Activated B cell treated with CpG ODN at 0.5 μM for 24 hours (primary cell): ENCODE data around the gene SRSF3. TPM values are rescaled to one million over a fixed set of nuclear protein-coding genes. Genes with fewer than 3 reads are reported as not detected.
A peak's percentile ranks its signal among the peaks of the same experiment; 100 is the strongest.

Source experiments
- ATAC-seq: fragments of 200-7000 bp; cut with Tn5 transposase; one replicate; pipeline ENCODE4 v1.10.0; 2021; ENCODE audit warnings: low read depth, mild to moderate bottlenecking, moderate library complexity
- CTCF ChIA-PET: fragments of 350-600 bp; sonication (Branson Sonifier 250); formaldehyde crosslinking; loops from one replicate; lab custom pipeline; 2021; ENCODE audit warnings: antibody characterized with exemption; lab: Charles Lee
- POLR2A ChIA-PET: fragments of 350-600 bp; sonication (Branson Sonifier 250); formaldehyde crosslinking; loops from one replicate; lab custom pipeline; 2021; ENCODE audit warnings: antibody characterized with exemption; lab: Charles Lee
- DNase-seq: peaks from one replicate; pipeline ENCODE4 v3.0.0; 2022
- H3K27ac Mint-ChIP-seq: one replicate; pipeline ENCODE4 v1.8.0; 2020; ENCODE audit warnings: mixed read lengths
- H3K27me3 Mint-ChIP-seq: one replicate; pipeline ENCODE4 v1.8.0; 2021; ENCODE audit warnings: mixed read lengths
- H3K36me3 Mint-ChIP-seq: one replicate; pipeline ENCODE4 v1.8.0; 2021; ENCODE audit warnings: low read depth, mixed read lengths
- H3K4me1 Mint-ChIP-seq: one replicate; pipeline ENCODE4 v1.8.0; 2021; ENCODE audit warnings: mixed read lengths
- H3K4me3 Mint-ChIP-seq: one replicate; pipeline ENCODE4 v1.8.0; 2020; ENCODE audit warnings: mild to moderate bottlenecking, mixed read lengths
- H3K9me3 Mint-ChIP-seq: one replicate; pipeline ENCODE4 v1.8.0; 2020; ENCODE audit warnings: mixed read lengths
- intact Hi-C: fragments of 100-400 bp; cut with micrococcal nuclease; formaldehyde crosslinking; loops from one replicate; pipeline ENCODE4 v1.15.1; 2024
- total RNA-seq: library from RNA; stranded (reverse); gene quantifications from 2 replicates; pipeline ENCODE4 v1.2.3, GENCODE V29; 2022
- TF ChIP-seq, protein P1 (sequence below): fragments of 200-600 bp; IDR thresholded peaks from one replicate; pipeline ENCODE4 v1.8.0; 2022; ENCODE audit warnings: antibody characterized with exemption, mild to moderate bottlenecking

Gene SRSF3
- total RNA-seq, result 421 and 494 TPM in 2 replicates

DNA sequence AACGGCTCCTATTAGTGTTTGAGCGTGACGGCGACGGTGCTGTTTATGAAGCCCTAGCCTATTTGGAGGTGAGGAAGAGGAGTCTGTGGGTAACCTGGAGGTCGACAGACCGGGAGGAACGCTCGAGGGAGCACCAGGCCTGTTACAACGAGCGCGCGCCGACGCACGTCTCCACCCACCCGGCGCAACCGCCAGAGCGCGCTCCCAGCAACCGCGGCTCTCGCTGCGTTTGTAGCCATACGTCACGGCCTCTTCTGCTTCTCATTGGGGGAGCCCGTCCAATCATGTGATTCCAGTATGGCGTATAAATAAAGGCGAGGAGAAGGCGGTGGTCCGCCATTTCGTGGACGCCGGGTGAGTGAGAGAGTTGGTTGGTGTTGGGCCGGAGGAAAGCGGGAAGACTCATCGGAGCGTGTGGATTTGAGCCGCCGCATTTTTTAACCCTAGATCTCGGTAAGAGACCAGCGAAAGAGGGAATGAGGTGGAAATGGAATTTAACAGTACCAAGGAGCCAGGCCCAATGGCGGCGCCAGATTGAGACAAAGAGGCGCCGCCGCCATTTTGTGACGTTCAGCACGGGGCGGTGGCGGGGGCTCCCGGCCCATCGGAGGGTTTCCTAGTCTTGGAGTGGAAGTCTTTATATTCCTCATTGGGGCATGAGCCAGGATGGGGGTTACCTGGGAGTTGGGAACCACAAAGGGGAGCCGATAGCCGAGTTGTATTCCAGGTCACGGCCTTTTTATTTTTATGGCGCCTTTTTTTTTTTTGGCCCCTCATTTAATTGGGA lies at the start of gene SRSF3:
TSS of gene SRSF3 (plus strand) at position 334 of the 787 bp plus-strand sequence. CDS start 2,401 bp downstream, outside the sequence.
- H3K9me3 Mint-ChIP-seq, result no peaks in the 10 kb centered on the region
- peaks cover 51% of the 10 kb centered on the region for H3K36me3 Mint-ChIP-seq
- peak within 1 kb of the TSS; percentile 96 for H3K4me3 Mint-ChIP-seq
- TF ChIP-seq, protein P1, sequence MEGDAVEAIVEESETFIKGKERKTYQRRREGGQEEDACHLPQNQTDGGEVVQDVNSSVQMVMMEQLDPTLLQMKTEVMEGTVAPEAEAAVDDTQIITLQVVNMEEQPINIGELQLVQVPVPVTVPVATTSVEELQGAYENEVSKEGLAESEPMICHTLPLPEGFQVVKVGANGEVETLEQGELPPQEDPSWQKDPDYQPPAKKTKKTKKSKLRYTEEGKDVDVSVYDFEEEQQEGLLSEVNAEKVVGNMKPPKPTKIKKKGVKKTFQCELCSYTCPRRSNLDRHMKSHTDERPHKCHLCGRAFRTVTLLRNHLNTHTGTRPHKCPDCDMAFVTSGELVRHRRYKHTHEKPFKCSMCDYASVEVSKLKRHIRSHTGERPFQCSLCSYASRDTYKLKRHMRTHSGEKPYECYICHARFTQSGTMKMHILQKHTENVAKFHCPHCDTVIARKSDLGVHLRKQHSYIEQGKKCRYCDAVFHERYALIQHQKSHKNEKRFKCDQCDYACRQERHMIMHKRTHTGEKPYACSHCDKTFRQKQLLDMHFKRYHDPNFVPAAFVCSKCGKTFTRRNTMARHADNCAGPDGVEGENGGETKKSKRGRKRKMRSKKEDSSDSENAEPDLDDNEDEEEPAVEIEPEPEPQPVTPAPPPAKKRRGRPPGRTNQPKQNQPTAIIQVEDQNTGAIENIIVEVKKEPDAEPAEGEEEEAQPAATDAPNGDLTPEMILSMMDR, result no peak
- POLR2A ChIA-PET, result interaction anchor here (0.5 to 6.7 kb wide), 23 partner anchors 9 to 629 kb away, joined by 3 to 83 read pairs (median 6); partner anchors contain the start of genes CDKN1A and PPIL1
- H3K27ac Mint-ChIP-seq, result peak within 1 kb of the TSS; percentile 99
- H3K27me3 Mint-ChIP-seq, result no peaks in the 10 kb centered on the region
- ATAC-seq (peak; percentile 91), DNase-seq (peak; percentile 87)
- intact Hi-C loops, result loop anchor here (1.0 to 10.0 kb wide), 5 partner anchors 47 to 411 kb away; partner anchors contain the start of genes FGD2 and STK38
- CTCF ChIA-PET, result interaction anchor here (0.7 to 0.9 kb wide), 2 partner anchors 171 to 454 kb away, joined by 3 to 4 read pairs; no protein-coding TSS in a partner anchor
- H3K4me1 Mint-ChIP-seq, result peaks cover 51% of the 10 kb centered on the region

DNA sequence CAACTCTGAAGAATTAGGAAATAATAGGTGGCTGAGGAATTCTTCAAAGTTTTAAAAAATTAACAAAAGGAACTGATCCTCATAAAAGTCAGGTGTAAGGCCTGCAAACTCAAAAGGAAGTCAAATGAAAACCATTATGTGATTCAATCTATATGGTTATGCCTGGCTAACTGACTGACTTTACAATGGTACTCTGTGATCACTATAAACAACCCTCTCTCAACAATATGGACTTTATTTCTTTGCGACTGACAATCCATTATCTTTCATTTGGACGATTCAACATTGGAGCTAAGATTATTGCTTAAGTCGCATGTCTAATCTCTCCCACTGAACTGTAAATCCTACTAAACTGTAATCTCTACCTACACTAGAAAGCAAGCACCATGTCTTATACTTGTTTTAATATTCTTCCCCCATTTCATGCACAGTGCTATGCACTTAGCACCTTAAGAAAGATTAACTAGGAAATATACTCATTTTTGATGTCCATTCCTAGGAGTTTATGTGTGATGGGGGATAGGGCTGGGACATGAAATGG lies 48.3 kb upstream of the SRSF3 start:
- H3K4me3 Mint-ChIP-seq, result peak overlapping the region; percentile 98
- TF ChIP-seq, protein P1, result no peak
- peaks cover 24% of the 10 kb centered on the region for H3K36me3 Mint-ChIP-seq
- intact Hi-C loops, result loop anchor here (5.0 kb wide), 1 partner anchor 1271 kb away; the partner anchor contains the start of gene ZFAND3
- ATAC-seq, result no peak
- peaks cover 69% of the 10 kb centered on the region for H3K4me1 Mint-ChIP-seq
- peak overlapping the region; percentile 96 for H3K27ac Mint-ChIP-seq
- H3K9me3 Mint-ChIP-seq, result no peaks in the 10 kb centered on the region
- ChIA-PET POLR2A (interaction anchor here (0.5 to 4.8 kb wide), 9 partner anchors 14 to 630 kb away, joined by 3 to 81 read pairs (median 4); partner anchors contain the start of gene SRSF3), CTCF (interaction anchor here (0.6 kb wide), 1 partner anchor 69 kb away, joined by 3 read pairs; no protein-coding TSS in a partner anchor)
- no peaks in the 10 kb centered on the region for H3K27me3 Mint-ChIP-seq
- DNase-seq, result no peak

DNA sequence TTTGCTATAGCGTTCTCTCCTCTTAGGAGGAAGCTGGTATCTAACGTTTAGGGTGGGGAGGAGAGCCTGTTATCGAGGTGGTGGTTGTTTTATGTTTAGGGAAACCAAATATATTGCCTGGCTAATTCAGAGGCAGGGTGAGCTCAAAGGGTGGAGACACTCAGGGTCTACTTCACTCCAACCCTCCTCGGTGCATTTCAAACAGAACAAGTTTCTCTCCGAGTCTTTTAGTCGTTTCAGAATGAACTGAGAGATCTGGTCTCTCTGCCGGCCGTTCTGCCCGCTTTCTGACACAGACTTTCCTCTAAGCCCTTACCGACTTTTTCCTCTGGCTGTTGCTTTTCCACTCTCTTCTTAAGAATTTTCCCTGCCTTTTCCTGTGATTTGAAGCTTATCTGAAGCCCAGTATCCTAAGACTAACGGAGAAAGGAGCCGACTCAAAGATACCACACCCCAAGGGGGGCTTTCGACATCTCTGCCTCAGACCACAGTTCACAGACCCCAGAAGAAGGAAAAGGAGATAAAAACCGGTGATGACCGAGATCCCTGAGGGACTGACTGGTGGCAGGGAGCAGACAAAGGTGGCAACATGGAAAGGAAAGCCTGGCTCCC lies 47.7 kb upstream of the SRSF3 start:
- ChIA-PET CTCF (interaction anchor here (0.6 kb wide), 1 partner anchor 68 kb away, joined by 3 read pairs; no protein-coding TSS in a partner anchor), POLR2A (interaction anchor here (0.5 to 4.8 kb wide), 8 partner anchors 13 to 629 kb away, joined by 3 to 81 read pairs (median 4); partner anchors contain the start of gene SRSF3)
- Mint-ChIP-seq H3K9me3 (no peaks in the 10 kb centered on the region), H3K4me1 (peaks cover 69% of the 10 kb centered on the region), H3K36me3 (peaks cover 20% of the 10 kb centered on the region), H3K27me3 (no peaks in the 10 kb centered on the region), H3K27ac (peak overlapping the region; percentile 96), H3K4me3 (peak overlapping the region; percentile 98)
- DNase-seq (no peak), ATAC-seq (peak; percentile 5)
- TF ChIP-seq, protein P1, result no peak
- intact Hi-C loops, result loop anchor here (5.0 kb wide), 1 partner anchor 1271 kb away; the partner anchor contains the start of gene ZFAND3

DNA sequence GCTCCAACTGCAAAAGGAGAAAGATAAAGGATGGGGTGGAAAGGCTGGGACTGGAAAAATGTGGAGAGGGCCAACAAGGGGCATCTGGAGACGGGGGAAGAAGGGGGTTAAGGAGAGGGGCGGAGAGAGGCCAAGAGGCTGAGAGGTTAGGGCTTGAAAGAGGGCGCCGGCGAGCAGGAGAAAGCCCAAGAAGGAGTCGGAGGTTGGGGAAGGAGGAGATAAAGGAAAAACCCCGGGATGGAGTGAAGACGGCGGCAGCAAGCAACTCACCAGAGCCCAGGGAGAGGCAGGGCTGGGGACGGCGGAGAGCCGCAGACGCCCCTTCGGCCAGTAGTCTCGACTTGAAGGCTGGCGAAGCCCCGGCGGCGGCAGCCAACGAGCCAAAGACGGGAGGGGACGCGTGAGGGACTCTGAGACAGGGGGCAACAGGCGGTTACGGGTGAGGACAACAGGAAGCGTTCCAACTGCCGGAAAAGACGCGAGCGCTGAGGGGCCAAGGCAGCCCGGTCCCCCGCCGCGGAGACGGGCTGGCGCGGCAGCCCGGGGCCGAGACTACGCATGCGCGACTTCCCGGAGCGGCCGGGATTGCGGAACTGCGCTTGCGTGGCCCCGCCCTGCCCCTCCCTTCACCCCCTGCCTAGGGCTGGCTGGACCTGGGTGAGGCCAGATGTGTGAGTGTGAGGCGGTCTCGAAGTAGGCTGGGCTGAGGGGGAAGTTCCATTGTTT lies 47.1 kb upstream of the SRSF3 start, which contains the start of gene STK38:
TSS of gene STK38 (minus strand) at position 560 of the 726 bp plus-strand sequence. CDS start 7,277 bp downstream, outside the sequence.
- H3K9me3 Mint-ChIP-seq, result no peaks in the 10 kb centered on the region
- peak within 1 kb of the TSS; percentile 96 for H3K27ac Mint-ChIP-seq
- intact Hi-C loops, result loop anchor here (1.0 to 5.0 kb wide), 6 partner anchors 47 to 1270 kb away; partner anchors contain the start of genes KCTD20, PXT1, SRSF3 and ZFAND3
- ChIA-PET CTCF (no interaction called here), POLR2A (interaction anchor here (1.0 to 4.8 kb wide), 5 partner anchors 45 to 212 kb away, joined by 3 to 81 read pairs (median 4); partner anchors contain the start of gene SRSF3)
- H3K36me3 Mint-ChIP-seq, result peaks cover 14% of the 10 kb centered on the region
- H3K4me1 Mint-ChIP-seq, result peaks cover 65% of the 10 kb centered on the region
- H3K4me3 Mint-ChIP-seq, result peak within 1 kb of the TSS; percentile 98
- TF ChIP-seq, protein P1, result no peak
- DNase-seq (peak; percentile 84), ATAC-seq (peak; percentile 86)
- no peaks in the 10 kb centered on the region for H3K27me3 Mint-ChIP-seq
